Activated T-cell treated with anti-CD3 and anti-CD28 coated beads for 4 hours (primary cell): ENCODE measurements around the gene MLXIP.
"Not testable (repeated sequence)": the region's sequence is repeated elsewhere in the genome, so short reads cannot be mapped to it uniquely, and the experiment has no call there.

Experiments used
- DNase-seq: peaks from one replicate; pipeline ENCODE4 v3.0.0-alpha.2; 2020

The MLXIP gene

DNA sequence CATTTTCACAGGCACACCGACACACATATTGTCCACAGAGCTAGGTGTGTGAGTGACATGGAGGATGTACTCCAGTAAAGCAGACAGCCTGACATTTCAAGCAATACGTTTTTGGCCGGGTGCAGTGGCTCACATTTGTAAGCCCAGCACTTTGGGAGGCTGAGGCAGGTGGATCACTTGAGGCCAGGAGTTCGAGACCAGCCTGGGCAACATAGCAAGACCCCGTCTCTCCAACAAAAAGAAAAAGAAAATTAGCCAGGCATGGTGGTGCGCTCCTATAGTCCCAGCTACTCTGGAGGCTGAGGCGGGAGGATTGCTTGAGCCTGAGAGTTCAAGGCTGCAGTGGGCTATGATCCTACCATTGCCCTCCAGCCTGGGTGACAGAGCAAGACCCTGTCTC is 22.1 kb upstream of the MLXIP start:
- DNase-seq: not testable (repeated sequence)

DNA sequence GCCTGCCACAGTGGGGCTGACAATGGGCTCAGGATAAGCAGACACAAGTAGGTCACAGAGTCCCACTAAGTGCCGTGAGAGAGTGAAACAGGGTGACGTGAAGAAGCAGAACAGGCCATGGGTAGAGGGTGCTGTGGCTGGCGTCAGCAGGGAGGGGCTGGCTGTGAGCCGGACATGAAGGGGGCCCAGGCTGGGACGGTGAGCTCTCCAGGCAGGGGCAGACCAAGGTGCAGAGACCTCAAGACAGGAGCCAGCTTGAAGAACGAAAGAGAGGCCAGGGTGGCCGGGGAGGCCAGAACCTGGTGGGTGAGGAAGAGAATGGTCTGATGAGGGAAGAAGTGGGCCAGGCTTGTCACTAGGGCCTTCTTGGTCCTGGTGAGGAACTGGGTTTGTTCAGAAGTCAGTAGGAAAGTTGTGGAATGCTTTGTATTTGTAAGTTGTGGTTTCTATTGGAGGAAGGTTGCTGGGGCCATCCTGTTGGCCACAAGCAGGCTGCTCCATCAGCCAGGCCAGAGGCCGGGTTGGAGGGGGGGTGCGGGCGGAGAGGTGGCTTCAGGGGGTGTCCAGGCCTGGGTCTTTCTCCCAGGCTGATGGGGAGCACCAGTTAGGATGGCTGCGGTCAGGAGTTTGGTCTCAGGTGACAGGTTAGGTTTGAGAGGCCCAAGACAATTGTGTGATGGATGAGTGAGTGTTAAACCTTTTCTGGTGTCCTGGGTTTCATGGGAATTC is 21.4 kb upstream of the MLXIP start:
- no peak for DNase-seq

GRCh38 chr12:122057769-122058168 is 20.8 kb upstream of the MLXIP start:
- no peak for DNase-seq

DNA sequence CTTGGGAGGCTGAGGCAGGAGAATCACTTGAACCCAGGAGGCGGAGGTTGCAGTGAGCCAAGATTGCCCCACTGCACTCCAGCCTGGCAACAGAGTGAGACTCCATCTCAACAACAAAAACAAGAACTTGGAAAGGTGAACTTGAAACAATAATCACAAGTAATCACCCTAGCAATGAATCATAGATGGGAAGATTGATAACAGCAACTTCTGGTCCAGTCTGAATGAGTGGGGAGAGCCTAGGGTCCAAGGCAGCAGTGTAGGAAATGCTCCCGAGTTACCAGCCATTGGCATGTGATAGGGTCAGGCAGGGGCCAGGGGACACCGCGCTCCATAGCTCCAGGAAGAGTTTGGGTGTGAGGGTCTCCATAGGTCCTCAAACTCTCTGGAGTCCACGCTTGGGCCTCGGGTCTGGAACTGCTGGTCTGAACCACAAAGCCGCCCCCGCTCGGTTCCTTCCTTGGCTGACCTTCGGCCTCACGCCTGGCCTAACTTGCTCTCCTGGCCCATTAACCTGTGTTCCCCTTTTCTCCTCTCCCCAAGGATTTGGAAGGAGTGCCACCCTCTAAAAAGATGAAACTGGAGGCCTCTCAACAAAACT is 19.9 kb upstream of the MLXIP start:
- DNase-seq: no peak

- DNase-seq: no peak
These were observed 19.2 kb upstream of the MLXIP start for GRCh38 chr12:122059203-122059960.

GRCh38 chr12:122060081-122060501 is 18.5 kb upstream of the MLXIP start:
- DNase-seq: no peak

DNA sequence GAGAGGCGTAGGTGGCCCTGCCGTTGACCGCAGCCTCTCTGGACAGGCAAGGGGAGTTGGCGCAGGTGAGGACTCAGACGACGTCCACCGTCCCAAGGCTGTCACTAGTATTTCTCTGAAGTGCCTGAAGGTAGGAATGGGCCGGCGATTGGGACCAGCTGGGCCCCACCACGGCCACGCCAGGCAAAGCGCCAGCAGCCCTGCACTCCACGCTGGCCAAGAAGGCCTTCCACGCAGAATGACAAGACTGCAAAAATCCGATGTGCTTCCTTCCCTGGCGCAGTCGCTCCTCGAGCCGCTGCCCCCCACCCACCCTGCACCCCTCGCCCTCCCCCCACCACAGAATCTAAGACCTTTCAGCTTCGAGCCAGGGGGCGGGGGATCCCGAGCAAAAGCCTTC is 17.3 kb upstream of the MLXIP start:
- no peak for DNase-seq

DNA sequence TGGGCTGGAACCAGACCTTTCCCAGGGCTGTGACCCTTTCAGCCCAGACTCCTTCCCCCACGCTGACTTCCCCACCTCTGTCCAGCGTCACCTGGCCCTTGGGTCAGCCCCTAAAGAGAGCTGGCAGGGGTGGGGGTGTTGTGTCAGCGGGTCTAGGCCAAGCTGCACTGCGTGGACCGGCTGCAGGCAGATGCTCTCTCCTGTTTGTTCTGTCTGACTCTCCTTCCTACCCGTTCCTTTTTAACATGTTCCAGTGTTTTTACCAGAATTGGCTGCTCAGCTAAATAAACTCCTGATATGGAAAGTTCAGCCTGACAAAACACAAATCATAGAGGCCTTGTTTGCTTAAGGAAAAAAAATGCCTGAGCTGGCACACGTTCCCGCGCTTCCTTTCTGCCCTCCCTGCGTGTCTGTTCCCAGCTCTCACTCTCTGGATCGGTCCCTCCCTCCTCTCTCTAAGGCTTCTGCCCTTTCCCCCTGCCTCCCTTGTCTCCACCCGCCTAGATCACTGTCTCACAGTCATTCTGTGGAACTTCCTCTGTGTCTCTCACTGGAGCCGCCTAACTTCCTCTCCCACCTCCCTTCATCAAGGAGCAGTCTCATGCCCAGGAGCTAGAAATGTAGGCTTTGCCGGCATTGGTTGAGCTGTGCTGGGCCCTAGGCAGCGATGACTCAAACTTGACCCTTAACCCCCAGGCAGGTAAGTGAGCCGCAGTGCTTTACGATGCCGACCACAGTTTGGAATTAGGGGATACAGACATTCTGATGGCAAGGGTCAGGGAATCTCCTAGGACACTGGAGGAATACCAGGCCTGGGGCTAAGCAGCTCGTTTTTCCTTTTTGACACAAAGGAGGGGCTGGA is 15.5 kb upstream of the MLXIP start:
- DNase-seq: no peak

DNA sequence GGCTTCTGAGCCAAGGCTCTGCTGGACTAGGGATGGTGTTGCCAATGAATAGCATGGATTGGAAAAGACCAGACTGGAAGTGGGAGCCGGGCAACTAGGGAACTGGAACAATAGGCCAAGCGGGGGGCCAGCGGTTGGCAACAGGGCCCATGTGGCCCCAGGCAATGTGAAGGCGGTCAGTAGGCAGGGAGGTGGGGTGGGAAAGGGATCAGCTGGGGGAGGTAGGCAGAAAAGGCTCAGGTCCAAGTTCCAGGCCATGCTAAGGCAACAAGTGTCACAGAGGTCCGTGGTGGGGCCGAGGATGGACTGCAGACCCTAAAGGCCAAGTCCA is 14.9 kb upstream of the MLXIP start:
- no peak for DNase-seq

- DNase-seq: no peak
These were observed 14.4 kb upstream of the MLXIP start for GRCh38 chr12:122064025-122064777.

DNA sequence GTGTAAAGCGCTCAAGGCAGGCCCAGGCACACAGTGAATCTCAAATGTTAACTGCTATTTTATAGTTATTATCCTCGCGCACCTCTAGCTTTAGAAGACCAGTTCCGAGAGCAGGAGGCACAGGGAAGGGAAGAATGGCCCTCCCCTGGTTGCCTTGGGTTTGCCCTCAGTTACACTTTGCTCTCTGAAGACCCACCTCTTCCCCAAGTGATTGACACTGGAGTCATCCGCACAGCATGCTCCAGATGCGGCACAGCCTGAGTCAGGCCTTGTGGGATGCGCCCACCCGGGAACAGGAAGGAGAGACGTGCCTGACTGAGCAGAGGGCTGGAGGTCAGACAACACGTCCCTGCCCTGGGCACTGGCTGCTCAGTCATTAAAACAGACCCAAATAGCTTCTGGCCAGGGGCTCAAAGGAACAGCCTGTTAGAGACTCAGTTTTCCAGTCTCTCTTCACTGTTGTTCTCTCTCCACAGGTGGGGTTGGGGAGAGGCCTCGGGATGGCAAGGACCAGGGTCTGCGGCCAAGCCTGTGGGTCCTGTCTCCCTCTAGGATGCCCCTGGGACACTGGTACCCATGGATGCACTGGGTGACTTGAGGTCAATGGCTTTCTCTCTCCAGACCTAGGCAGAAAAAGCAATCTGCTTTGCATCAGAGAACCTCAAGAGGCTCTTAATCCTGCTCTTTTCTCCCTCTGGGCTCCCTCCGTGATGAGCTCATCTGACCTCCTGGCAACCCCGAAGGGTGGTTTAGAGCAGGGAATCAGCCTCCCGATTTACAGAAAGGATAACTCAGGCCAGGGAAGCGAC is 13.6 kb upstream of the MLXIP start:
- DNase-seq: no peak

DNA sequence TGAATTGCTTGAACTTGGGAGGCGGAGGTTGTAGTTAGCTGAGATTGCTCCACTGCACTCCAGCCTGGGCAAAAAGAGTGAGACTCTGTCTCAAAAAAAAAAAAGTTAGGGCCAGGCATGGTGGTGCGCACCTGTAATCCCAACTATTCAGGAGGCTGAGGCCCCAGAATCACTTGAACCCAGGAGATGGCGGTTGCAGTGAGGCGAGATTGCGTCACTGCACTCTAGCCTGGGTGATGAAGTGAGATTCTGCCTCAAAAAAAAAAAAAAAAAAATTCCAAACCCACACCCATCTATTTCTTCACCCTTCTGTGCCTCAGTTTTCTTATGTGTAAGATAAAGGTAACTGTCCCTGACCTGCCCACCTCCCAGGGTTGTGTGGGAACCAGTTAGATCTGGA is 11.0 kb upstream of the MLXIP start:
- DNase-seq: no peak

GRCh38 chr12:122067966-122068365 is 10.6 kb upstream of the MLXIP start:
- no peak for DNase-seq

- no peak for DNase-seq
These were observed 6.3 kb upstream of the MLXIP start for GRCh38 chr12:122072031-122072970.

DNA sequence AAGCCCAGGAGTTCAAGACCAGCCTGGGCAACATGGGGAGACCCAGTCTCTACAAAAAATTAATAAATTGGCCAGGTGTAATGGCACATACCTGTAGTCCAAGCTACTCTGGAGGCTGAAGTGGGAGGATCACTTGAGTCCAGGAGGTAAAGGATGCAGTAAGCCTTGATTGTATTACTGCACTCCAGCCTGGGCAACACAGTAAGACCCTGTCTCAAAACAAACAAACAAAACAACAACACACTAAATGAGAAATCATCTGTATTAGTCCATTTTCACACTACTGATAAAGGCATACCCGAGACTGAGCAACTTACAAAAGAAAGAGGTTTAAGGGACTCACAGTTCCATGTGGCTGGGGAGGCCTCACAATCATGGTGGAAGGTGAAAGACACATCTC is 4.7 kb upstream of the MLXIP start:
- DNase-seq: no peak

- DNase-seq: no peak
These were observed 1.6 kb upstream of the MLXIP start for GRCh38 chr12:122076743-122077495.

- DNase-seq: no peak
These were observed 526 bp downstream of the MLXIP start for GRCh38 chr12:122079033-122079531.

GRCh38 chr12:122079532-122080081 is 1.1 kb downstream of the MLXIP start:
- no peak for DNase-seq
